GM18951 (cell line): ENCODE results near the gene ESPL1.

ENCODE experiments used
- POLR2A ChIP-seq: IDR thresholded peaks from 4 replicates; pipeline ENCODE4 v1.6.1; 2011; ENCODE audit warnings: mild to moderate bottlenecking; ENCODE audit not compliant: insufficient read length, insufficient read depth; ENCODE audit errors: extremely low read depth
- in situ Hi-C: fragments of 300-500 bp; cut with MboI; formaldehyde crosslinking; loops from one replicate; pipeline ENCODE4 v1.12.0; 2022; ENCODE audit warnings: low sequenced_read_pairs, mixed read lengths, inconsistent platforms; ENCODE audit not compliant: unreplicated experiment

ESPL1 gene

DNA sequence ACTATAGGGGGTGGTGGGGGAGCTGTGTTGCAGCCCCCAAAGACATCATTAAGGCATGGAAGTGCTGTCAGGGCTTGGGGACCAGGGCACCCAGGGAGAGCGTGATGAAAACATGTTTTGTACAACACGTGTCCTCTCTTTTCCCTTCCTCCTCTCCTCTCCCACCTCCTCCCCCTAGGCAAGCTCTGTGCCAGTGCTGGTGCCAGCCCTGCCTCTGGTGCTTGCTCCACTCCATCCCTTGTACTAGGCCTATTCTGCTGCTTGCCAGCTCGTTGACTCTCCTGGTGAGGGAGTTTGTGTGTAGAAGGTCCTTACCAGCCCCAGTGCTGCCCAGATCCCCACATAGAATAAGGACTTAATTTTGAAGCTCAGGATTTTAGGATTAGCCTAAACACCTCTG, 32.9 kb upstream of the ESPL1 start:
- in situ Hi-C loops, result no loop called here
- TF ChIP-seq POLR2A, result no peak

DNA sequence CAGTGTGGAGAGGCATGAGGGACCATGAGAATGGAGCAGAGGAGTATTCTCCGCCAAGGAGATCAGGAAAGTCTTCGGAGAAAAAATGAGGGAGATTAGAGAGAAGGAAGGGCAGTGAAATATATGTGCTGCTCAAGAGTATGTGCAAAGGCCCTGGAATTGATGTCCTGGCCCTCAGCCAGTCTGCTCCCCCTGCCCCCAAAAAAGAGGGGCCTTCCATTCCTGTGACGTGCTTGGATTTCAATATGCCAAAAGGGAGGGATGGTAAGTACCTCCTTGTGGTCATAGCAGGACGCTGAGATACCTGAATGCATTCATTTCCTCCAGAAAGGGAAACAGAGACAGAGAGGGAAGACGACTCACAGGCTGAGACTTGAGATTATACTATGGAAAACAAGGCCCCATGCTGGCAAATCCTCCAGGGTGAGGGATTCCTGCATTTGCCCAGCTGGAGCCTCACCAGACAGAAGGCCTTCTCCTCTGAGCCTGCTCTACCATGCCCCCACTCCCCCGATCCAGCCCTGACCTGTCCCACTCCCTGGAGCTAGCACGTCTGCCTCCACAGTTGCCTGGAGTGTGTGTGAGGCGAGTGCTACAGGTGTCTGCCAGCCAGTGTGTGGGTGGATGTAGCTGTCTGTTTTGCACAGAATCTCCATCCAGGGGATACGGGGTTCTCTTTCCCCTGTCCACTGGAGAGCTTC, 32.2 kb upstream of the ESPL1 start:
- TF ChIP-seq POLR2A, result no peak
- in situ Hi-C loops, result no loop called here

DNA sequence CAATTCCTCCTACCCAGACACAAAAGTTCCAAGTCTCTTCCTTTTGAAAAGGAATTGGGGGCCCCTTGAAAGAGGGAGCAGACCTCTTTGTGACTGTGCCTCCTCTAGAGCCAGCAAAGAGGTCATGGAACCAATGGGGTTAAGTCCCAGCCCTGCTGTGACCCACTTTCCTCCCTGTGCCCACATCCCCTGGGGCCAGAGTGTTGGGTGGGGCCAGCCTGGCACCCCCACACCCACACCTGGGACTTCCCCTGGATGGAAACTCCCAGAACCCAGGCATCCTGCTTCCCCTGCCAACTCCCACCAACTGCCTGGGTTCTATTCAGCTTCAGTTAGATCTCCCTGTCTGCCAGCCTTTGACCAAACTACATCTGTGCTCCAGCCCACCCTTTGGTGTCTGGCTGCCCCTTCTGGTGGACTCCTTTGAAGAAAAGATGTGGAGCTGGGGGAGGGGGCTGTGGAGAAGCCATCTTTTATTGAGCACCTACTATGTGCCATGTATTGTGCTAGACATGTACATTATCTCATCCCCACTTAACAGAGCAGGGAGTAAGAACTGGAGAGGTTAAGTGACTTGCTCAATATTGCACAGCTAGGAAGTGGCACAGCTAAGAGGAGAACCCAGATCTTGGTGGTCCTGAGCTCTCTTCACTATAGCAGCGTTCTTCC, 31.5 kb upstream of the ESPL1 start:
- TF ChIP-seq POLR2A, result no peak
- in situ Hi-C loops, result no loop called here

DNA sequence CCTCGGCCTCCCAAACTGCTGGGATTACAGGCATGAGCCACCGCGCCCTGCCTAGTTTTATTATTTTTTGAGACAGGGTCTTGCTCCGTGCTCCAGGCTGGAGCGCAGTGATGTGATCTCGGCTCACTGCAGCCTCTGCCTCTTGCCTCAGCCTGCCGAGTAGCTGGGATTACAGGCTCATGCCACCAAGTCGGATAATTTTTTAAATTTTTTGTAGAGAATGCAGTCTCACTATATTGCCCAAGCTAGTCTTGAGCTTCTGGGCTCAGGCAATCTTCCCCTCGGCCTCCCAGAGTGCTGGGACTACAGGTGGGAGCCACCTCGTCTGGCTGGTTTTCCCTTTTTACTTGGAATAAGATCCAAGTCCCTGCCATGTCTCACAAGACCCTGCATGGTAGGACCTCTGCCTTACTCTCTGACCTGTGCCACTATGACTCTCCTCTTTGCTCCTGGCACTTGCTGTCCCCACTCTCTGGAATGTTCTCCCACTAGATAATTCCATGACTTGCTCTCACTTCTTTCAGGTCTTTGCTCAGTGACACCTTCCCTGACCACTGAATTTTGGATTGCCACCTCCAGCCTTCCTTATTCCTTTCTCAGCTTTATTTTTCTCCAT, 28.3 kb upstream of the ESPL1 start:
- TF ChIP-seq POLR2A, result no peak
- in situ Hi-C loops, result no loop called here

DNA sequence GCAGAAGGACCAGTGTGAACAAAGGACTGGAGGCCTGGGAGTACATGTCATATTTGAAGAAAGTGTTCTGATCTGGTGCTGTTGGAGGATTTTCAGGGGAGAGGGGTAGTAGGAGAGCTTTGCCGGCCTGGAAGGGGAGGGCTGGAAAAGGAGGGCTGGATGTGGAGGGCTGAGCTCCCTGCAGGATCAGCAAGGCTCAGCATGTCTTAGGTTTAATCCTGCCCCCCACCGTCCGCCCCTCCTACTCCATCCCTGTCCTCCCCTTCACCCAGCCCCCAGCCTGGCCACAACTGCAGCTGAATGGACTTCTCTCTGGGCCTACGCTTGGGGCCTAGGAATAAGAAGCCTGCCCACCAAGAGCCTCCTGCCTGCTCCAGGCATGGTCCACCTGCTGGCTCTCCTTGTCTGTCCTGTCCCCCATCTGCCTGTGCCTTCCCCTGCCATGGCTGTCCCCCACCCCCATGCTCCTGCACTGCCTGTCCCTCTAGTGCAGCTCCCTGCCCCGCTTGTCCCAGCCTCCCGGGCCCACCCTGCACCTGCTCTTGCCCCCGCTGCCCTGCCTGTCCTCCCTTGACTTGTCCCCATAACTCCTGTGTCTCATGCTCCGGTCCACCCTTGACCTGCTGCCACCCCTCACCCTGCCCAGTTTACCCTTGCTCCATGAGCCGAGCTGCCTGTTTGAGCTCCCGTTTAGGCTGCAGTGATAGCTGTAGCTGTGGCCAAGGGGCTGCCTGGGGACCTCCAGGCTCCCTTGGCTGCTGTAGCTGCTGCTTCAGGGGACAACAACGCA, 26.3 kb upstream of the ESPL1 start:
- TF ChIP-seq POLR2A, result no peak
- in situ Hi-C loops, result no loop called here

DNA sequence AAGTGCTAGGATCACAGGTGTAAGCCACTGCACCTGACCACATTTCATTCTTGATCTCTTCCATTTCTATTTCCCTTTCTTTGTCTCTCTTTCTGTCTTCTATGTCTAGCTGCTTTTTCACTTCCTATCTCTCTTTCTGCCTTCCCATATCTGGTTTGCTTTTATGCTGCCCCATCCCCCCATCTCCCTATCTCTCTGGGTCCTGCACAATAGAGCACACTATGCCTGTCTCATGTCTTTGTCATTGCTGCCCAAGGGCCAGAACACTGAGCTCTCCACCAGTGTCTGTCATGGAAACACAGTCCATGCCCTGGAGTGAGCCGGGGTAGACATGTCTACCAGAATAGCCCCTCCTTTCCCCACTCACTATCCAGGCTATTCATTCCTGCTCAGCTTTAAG, 23.8 kb upstream of the ESPL1 start:
- in situ Hi-C loops, result no loop called here
- TF ChIP-seq POLR2A, result no peak

DNA sequence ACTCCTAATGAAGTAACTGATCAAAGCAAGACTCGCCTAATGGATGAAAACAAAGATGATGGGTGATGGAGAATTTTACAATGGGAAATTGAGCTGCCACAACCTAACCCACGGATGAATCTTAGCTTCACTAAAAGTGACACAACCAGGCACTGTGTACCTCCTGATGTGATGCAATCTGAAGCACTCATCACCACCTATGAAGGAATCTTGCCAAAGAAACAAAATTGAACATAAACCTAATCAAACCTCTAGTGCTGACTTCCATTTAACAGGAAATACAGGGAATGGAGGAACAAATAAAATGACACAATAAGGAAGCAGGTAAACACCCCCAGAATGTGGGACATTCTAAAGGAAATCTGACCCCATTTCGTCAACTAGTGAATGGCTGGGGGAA, 22.8 kb upstream of the ESPL1 start:
- in situ Hi-C loops, result no loop called here
- TF ChIP-seq POLR2A, result no peak

DNA sequence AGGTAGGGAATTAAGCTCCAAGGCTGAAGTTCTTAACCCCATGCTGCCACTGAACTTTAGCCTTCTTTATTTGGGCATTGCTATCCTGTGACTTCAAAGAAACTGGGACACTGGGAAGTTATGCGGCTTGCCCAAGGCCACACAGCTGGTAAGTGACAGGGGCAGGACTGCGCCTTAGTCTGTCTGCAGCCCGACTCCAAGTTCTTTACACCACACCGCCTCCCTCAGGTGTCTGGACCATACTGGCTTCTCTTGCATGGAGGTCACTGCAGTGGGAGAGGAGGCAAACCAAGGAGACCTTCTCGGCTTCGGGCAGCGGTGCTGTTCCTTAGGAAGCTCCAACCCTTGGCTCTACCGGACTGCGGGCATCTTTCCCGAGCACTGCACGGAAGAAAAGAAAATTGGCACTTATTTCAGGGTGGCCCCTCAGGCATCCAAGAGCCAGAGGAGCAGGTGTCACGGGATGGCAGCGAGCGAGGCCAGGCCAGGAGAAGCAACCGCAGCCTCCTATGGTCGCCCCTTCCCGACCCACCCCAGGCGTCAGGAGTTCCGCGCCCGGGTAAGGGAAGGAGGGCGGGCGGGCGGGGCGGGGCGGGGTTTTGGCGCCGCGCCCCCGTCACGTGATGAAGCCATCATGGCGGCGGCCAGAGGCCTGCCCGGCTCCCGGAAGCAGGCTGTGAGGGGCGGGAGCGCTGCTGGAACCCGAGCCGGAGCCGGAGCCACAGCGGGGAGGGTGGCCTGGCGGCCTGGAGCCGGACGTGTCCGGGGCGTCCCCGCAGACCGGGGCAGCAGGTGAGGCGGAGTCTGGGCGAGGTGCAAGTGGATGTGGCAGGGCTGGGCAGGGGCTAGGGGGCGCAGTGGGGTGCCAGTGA, 16.4 kb upstream of the ESPL1 start:
- in situ Hi-C loops, result no loop called here
- peak; percentile 80 for TF ChIP-seq POLR2A

DNA sequence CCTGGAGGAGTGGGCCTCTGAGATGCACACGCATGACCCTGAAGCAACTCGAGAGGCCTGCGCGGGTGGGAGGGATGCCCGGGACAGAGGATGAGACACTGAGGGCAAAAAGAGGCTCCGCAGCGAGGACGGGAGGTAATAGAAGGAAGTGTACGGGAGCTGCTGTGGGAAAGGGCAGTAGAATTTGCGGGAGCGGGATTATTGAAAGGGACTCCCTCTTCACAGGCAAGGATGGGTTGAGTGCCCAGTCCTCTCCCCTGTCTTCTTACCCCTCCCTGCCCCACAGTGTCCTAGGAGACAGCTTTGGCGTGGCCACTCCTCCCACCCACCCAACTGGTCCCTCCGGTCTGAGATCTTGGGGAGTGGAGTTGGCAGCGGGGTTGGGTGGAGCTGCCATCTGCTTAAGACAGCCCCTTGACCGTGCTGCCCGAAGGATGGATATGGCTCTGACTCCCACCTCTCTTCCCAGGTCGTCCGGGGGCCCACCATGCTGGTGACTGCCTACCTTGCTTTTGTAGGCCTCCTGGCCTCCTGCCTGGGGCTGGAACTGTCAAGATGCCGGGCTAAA, 15.7 kb upstream of the ESPL1 start:
- in situ Hi-C loops, result no loop called here
- TF ChIP-seq POLR2A, result no peak

DNA sequence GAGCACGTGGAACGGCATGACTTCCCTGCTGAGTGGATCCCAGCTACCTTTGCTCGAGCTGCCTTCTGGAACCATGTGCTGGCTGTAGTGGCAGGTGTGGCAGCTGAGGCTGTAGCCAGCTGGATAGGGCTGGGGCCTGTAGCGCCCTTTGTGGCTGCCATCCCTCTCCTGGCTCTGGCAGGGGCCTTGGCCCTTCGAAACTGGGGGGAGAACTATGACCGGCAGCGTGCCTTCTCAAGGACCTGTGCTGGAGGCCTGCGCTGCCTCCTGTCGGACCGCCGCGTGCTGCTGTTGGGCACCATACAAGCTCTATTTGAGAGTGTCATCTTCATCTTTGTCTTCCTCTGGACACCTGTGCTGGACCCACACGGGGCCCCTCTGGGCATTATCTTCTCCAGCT, 14.8 kb upstream of the ESPL1 start:
- no peak for TF ChIP-seq POLR2A
- in situ Hi-C loops, result no loop called here

DNA sequence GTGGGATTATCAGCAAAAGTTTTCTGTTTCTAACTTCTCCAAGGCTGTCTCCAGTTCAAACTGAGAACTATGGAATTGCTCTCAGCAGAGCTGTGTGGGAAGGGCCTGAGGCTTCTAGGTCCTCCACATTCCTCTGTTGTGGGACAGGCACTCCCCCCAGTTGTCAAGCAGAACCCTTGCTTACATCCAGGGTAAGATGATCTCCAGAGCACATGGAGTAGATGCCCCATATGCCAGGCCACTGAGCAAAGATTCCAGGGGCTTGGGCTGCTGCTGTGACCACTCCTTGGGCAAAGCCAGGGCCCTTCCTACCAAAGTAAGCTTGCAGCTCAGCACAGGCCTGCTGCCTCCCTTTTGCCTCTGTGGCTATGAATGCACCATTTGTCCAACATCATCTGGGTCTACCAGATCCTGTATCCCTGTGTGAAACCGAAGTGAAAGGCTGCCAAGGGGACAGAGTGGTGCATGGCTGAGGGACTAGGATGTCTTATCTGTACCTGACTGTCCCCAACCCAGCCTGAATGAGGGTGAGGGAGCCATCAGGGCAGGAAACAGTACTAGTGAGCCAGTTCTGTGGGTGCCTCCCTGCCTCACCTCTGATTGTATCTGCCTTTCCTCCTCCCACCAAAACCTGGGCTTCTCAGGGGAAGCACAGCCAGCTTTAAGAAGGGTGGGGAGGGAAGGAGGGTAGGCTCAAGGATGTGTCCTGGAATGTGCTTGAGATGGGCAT, 13.1 kb upstream of the ESPL1 start:
- in situ Hi-C loops, result no loop called here
- no peak for TF ChIP-seq POLR2A

DNA sequence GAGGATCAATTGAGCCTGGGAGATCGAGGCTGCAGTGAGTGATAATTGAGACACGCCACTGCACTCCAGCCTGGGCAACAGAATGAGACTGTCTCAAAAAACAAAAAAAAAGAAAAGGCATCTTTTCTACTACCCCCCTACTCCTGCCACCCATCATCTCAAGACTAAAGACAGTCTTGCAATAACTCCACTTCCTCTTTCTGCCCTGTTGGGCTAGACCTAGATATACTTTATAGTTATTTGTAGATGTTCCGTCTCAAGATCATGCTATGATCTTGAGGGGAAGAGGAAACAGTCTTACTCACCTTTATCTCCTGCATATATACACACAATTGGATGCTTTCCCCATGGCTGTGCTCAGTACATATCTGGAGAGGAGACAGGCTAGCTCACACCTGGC, 12.1 kb upstream of the ESPL1 start:
- in situ Hi-C loops, result no loop called here
- no peak for TF ChIP-seq POLR2A
